ENCODE data around the gene SLC1A1.

The SLC1A1 gene

GRCh38 chr9:4465910-4466309 is 24.4 kb upstream of the SLC1A1 start:
- TF ChIP-seq, protein P1, sequence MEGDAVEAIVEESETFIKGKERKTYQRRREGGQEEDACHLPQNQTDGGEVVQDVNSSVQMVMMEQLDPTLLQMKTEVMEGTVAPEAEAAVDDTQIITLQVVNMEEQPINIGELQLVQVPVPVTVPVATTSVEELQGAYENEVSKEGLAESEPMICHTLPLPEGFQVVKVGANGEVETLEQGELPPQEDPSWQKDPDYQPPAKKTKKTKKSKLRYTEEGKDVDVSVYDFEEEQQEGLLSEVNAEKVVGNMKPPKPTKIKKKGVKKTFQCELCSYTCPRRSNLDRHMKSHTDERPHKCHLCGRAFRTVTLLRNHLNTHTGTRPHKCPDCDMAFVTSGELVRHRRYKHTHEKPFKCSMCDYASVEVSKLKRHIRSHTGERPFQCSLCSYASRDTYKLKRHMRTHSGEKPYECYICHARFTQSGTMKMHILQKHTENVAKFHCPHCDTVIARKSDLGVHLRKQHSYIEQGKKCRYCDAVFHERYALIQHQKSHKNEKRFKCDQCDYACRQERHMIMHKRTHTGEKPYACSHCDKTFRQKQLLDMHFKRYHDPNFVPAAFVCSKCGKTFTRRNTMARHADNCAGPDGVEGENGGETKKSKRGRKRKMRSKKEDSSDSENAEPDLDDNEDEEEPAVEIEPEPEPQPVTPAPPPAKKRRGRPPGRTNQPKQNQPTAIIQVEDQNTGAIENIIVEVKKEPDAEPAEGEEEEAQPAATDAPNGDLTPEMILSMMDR (IDR thresholded peaks at IDR 0.05; ENCODE audit: control insufficient read depth, extremely low read depth, insufficient read depth): no peak
- no peak for DNase-seq (ENCODE audit: low read depth)
- no peak overlapping the region for H3K4me3 ChIP-seq (ENCODE audit: low read depth, low read length)

- H3K4me3 ChIP-seq (ENCODE audit: low read depth, low read length): no peak overlapping the region
- DNase-seq (ENCODE audit: low read depth): no peak
- TF ChIP-seq, protein P1 (IDR thresholded peaks at IDR 0.05; ENCODE audit: control insufficient read depth, extremely low read depth, insufficient read depth): no peak
Measured at GRCh38 chr9:4475301-4475700, 15.0 kb upstream of the SLC1A1 start.

DNA sequence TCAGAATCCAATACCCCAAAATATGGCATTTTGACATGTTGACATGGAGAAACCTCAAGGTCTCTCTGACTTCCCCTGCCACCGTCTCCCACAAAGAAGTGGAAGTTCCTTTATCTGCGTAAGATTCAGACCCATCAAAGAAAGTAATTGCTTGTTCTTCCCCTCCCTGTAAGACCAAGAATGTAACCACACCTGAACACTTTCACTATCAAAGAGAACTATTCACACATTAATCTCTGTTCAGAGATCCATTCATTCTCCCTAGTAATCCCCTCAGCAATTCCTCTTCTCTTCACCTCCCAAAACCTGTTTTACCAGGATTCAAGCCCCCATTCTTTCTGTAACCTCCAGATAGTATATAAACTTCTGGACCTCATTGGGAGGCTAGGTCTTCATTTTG is 4.1 kb upstream of the SLC1A1 start:
- no peak overlapping the region for H3K4me3 ChIP-seq (ENCODE audit: low read depth, low read length)
- no peak for DNase-seq (ENCODE audit: low read depth)
- TF ChIP-seq, protein P1 (IDR thresholded peaks at IDR 0.05; ENCODE audit: control insufficient read depth, extremely low read depth, insufficient read depth): no peak

- TF ChIP-seq, protein P1 (IDR thresholded peaks at IDR 0.05; ENCODE audit: control insufficient read depth, extremely low read depth, insufficient read depth): no peak
- no peak for DNase-seq (ENCODE audit: low read depth)
- peak overlapping the region; percentile 64 for H3K4me3 ChIP-seq (ENCODE audit: low read depth, low read length)
Measured at GRCh38 chr9:4489562-4489918, 728 bp upstream of the SLC1A1 start.

DNA sequence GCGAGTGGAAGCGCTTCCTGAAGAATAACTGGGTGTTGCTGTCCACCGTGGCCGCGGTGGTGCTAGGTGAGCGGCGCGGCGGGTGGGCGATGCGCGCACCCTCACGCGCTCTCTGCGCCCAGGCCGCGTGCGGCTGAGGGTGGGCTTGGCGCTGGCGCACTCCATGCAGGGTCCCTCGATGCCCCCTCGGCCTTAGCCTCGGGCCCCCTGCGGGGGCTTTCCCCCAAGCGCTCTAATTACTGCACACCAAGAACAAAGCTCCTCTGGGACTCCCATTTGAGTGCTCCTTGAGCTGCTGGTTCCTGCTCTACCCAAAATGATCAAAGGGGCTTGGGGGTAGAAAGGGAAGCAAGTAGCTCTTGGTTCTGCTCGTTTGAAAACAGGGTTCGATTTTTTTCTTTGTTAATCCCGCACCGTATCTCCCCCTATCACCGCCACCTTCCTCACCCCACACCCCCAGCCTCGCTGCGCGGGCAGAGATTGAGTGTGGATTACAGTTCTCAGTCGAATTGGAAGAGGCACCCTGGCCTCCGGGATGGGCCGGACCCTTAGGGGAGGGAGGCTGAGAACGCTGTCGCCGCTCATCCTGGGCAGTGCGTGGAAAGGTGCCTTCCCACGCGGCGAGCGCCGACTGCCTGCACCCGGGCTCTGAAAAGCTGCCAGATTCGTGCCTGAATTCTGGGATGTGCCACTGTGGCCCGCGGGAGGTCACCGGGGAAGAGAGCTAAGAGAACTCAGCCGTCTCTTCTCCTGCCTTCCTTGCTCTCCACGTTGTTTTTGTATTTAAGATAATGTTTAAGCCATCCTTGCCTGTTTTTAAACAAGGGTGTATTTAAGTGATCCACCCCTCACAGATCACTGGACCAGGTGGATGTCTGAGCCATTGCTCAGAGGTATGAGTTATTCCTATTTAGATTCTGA is 697 bp downstream of the SLC1A1 start:
- no peak for DNase-seq (ENCODE audit: low read depth)
- H3K4me3 ChIP-seq (ENCODE audit: low read depth, low read length): peak overlapping the region; percentile 64
- TF ChIP-seq, protein P1 (IDR thresholded peaks at IDR 0.05; ENCODE audit: control insufficient read depth, extremely low read depth, insufficient read depth): no peak

- H3K4me3 ChIP-seq (ENCODE audit: low read depth, low read length): peak overlapping the region; percentile 64
- no peak for DNase-seq (ENCODE audit: low read depth)
- TF ChIP-seq, protein P1 (IDR thresholded peaks at IDR 0.05; ENCODE audit: control insufficient read depth, extremely low read depth, insufficient read depth): no peak
Measured at GRCh38 chr9:4491626-4491975, 1.3 kb downstream of the SLC1A1 start.

GRCh38 chr9:4494332-4494731 is 4.1 kb downstream of the SLC1A1 start:
- H3K4me3 ChIP-seq (ENCODE audit: low read depth, low read length): no peak overlapping the region
- TF ChIP-seq, protein P1 (IDR thresholded peaks at IDR 0.05; ENCODE audit: control insufficient read depth, extremely low read depth, insufficient read depth): no peak
- no peak for DNase-seq (ENCODE audit: low read depth)
